ENCODE results near the gene TNFRSF19. TPM values are rescaled to one million over a fixed set of nuclear protein-coding genes. Genes with fewer than 3 reads are reported as not detected.

Gene TNFRSF19
- total RNA-seq, 2 experiments from 2014 or later = not detected

- BruUV-seq (replicated peaks) = no TSS peak
Observed at GRCh38 chr13:23613596-23613995, 43.4 kb downstream of the TNFRSF19 start.

GRCh38 chr13:23615395-23616081 is 45.3 kb downstream of the TNFRSF19 start:
- ChIA-PET POLR2A (no interaction called here), CTCF (ENCODE audit: unreplicated experiment) (no interaction called here)
- Histone ChIP-seq H3K4me1 (ENCODE audit: insufficient read depth, low read length, poor library complexity, severe bottlenecking) (no peaks in the 10 kb centered on the region), H4K20me1 (ENCODE audit: insufficient read depth, low read length) (no peaks in the 10 kb centered on the region), H3K36me3 (ENCODE audit: insufficient read depth, low read length) (no peaks in the 10 kb centered on the region), H3K79me2 (ENCODE audit: insufficient read depth, low read depth, low read length) (no peaks in the 10 kb centered on the region), H3K4me3 (ENCODE audit: low read depth, low read length, poor library complexity, severe bottlenecking) (no peak overlapping the region), H3K27ac (ENCODE audit: low read depth, low read length, poor library complexity, severe bottlenecking) (no peak overlapping the region), H3K9me2 (ENCODE audit: insufficient read depth, low read length) (no peaks in the 10 kb centered on the region), H3K4me2 (ENCODE audit: low read length) (no peak overlapping the region), H2AFZ (ENCODE audit: low read length) (no peak overlapping the region), H3K9me3 (ENCODE audit: low read length) (no peaks in the 10 kb centered on the region)
- TF ChIP-seq EZH2phosphoT487 (IDR thresholded peaks at IDR 0.05; ENCODE audit: borderline replicate concordance, low read depth, low read length) = no peak
- TF ChIP-seq CTCF (conservative IDR thresholded peaks at IDR 0.05; ENCODE audit: low read length) = no peak
- intact Hi-C loops (cut with micrococcal nuclease; ENCODE audit: unreplicated experiment) = no loop called here
- no TSS peak for BruUV-seq (replicated peaks)
- no peak for DNase-seq (ENCODE audit: low spot score)

More at GRCh38 chr13:23613596-23613995, 43.4 kb downstream of the TNFRSF19 start:
- no peaks in the 10 kb centered on the region for H4K20me1 ChIP-seq (ENCODE audit: insufficient read depth, low read length)
- ChIA-PET CTCF (ENCODE audit: unreplicated experiment) (no interaction called here), POLR2A (interaction anchor here (0.5 kb wide), 1 partner anchor 70 kb away, joined by 3 read pairs; no protein-coding TSS in a partner anchor)
- DNase-seq (ENCODE audit: low spot score) = no peak
- no peak overlapping the region for H2AFZ ChIP-seq (ENCODE audit: low read length)
- no peaks in the 10 kb centered on the region for H3K4me1 ChIP-seq (ENCODE audit: insufficient read depth, low read length, poor library complexity, severe bottlenecking)
- H3K9me3 ChIP-seq (ENCODE audit: low read length) = no peaks in the 10 kb centered on the region
- TF ChIP-seq EZH2phosphoT487 (IDR thresholded peaks at IDR 0.05; ENCODE audit: borderline replicate concordance, low read depth, low read length) (no peak), CTCF (conservative IDR thresholded peaks at IDR 0.05; ENCODE audit: low read length) (no peak)
- no peaks in the 10 kb centered on the region for H3K9me2 ChIP-seq (ENCODE audit: insufficient read depth, low read length)
- no peaks in the 10 kb centered on the region for H3K36me3 ChIP-seq (ENCODE audit: insufficient read depth, low read length)
- H3K4me3 ChIP-seq (ENCODE audit: low read depth, low read length, poor library complexity, severe bottlenecking) = no peak overlapping the region
- no peak overlapping the region for H3K4me2 ChIP-seq (ENCODE audit: low read length)
- no peaks in the 10 kb centered on the region for H3K79me2 ChIP-seq (ENCODE audit: insufficient read depth, low read depth, low read length)
- no peak overlapping the region for H3K27ac ChIP-seq (ENCODE audit: low read depth, low read length, poor library complexity, severe bottlenecking)
- intact Hi-C loops (cut with micrococcal nuclease; ENCODE audit: unreplicated experiment) = no loop called here

GRCh38 chr13:23616228-23616627 is 46.0 kb downstream of the TNFRSF19 start:
- Histone ChIP-seq H2AFZ (ENCODE audit: low read length) (no peak overlapping the region), H3K9me3 (ENCODE audit: low read length) (no peaks in the 10 kb centered on the region), H3K4me1 (ENCODE audit: insufficient read depth, low read length, poor library complexity, severe bottlenecking) (no peaks in the 10 kb centered on the region), H3K4me2 (ENCODE audit: low read length) (no peak overlapping the region), H3K4me3 (ENCODE audit: low read depth, low read length, poor library complexity, severe bottlenecking) (no peak overlapping the region), H3K9me2 (ENCODE audit: insufficient read depth, low read length) (no peaks in the 10 kb centered on the region), H4K20me1 (ENCODE audit: insufficient read depth, low read length) (no peaks in the 10 kb centered on the region), H3K79me2 (ENCODE audit: insufficient read depth, low read depth, low read length) (no peaks in the 10 kb centered on the region), H3K27ac (ENCODE audit: low read depth, low read length, poor library complexity, severe bottlenecking) (no peak overlapping the region), H3K36me3 (ENCODE audit: insufficient read depth, low read length) (no peaks in the 10 kb centered on the region)
- no peak for TF ChIP-seq EZH2phosphoT487 (IDR thresholded peaks at IDR 0.05; ENCODE audit: borderline replicate concordance, low read depth, low read length)
- no peak for TF ChIP-seq CTCF (conservative IDR thresholded peaks at IDR 0.05; ENCODE audit: low read length)
- intact Hi-C loops (cut with micrococcal nuclease; ENCODE audit: unreplicated experiment) = no loop called here
- DNase-seq (ENCODE audit: low spot score) = no peak
- CTCF ChIA-PET (ENCODE audit: unreplicated experiment) = no interaction called here
- POLR2A ChIA-PET = no interaction called here
- no TSS peak for BruUV-seq (replicated peaks)

All from OCI-LY7 (cell line).